Astrocyte of the cerebellum (primary cell): Measurements from ENCODE around the gene TMEM108.

Source experiments
- DNase-seq: peaks from one replicate; pipeline ENCODE4 v3.0.0-alpha.2; 2011; ENCODE audit warnings: low read depth
- H3K4me3 ChIP-seq: 2 replicates; pipeline ENCODE4 v1.5.1; 2011; ENCODE audit warnings: mild to moderate bottlenecking, low read depth, low read length, moderate library complexity
- CTCF ChIP-seq: IDR thresholded peaks from 2 replicates; pipeline ENCODE4 v1.5.1; 2012; ENCODE audit warnings: low read length, low read depth, moderate library complexity, mild to moderate bottlenecking; ENCODE audit errors: missing control alignments
- in situ Hi-C: cut with HindIII; loops from 2 replicates; pipeline ENCODE4 v1.10.0; 2017; ENCODE audit warnings: low sequenced_read_pairs

The TMEM108 gene

GRCh38 chr3:133393691-133394474 lies 355.7 kb downstream of the TMEM108 start:
- DNase-seq = no peak
- no peak overlapping the region for H3K4me3 ChIP-seq
- no peak for TF ChIP-seq CTCF
- in situ Hi-C loops = no loop called here

GRCh38 chr3:133394561-133395311 lies 356.5 kb downstream of the TMEM108 start:
- H3K4me3 ChIP-seq = no peak overlapping the region
- DNase-seq = no peak
- no peak for TF ChIP-seq CTCF
- in situ Hi-C loops = no loop called here

- TF ChIP-seq CTCF = no peak
- in situ Hi-C loops = no loop called here
These were observed 358.7 kb downstream of the TMEM108 start for GRCh38 chr3:133396906-133397305.

GRCh38 chr3:133400006-133400515 lies 361.9 kb downstream of the TMEM108 start, which contains the start of gene BFSP2:
TSS of gene BFSP2 (plus strand) at chr3:133400056. CDS start at chr3:133400084, 28 bp downstream.
- in situ Hi-C loops = no loop called here
- no peak for DNase-seq
- TF ChIP-seq CTCF = no peak
- H3K4me3 ChIP-seq = no peak within 1 kb of the TSS

More at GRCh38 chr3:133396906-133397305, 358.7 kb downstream of the TMEM108 start:
- DNase-seq = no peak
- no peak overlapping the region for H3K4me3 ChIP-seq

- peak; percentile 85 for DNase-seq
- no peak overlapping the region for H3K4me3 ChIP-seq
- in situ Hi-C loops = no loop called here
- TF ChIP-seq CTCF = no peak
These were observed 363.4 kb downstream of the TMEM108 start for GRCh38 chr3:133401374-133402135.

- H3K4me3 ChIP-seq = no peak overlapping the region
- TF ChIP-seq CTCF = no peak
- DNase-seq = no peak
- in situ Hi-C loops = no loop called here
These were observed 366.7 kb downstream of the TMEM108 start for GRCh38 chr3:133404920-133405319.
